NOMO-1 treated with DMSO at 0.1 percent for 48 hours (cell line): ENCODE data around the gene ATP13A3.
"Not testable (repeated sequence)": the region's sequence is repeated elsewhere in the genome, so short reads cannot be mapped to it uniquely, and the experiment has no call there.

ENCODE experiments used
- DNase-seq: peaks from one replicate; lab custom pipeline; 2025; ENCODE audit not compliant: unreplicated experiment; lab: John Stamatoyannopoulos, UW

The ATP13A3 gene

DNA sequence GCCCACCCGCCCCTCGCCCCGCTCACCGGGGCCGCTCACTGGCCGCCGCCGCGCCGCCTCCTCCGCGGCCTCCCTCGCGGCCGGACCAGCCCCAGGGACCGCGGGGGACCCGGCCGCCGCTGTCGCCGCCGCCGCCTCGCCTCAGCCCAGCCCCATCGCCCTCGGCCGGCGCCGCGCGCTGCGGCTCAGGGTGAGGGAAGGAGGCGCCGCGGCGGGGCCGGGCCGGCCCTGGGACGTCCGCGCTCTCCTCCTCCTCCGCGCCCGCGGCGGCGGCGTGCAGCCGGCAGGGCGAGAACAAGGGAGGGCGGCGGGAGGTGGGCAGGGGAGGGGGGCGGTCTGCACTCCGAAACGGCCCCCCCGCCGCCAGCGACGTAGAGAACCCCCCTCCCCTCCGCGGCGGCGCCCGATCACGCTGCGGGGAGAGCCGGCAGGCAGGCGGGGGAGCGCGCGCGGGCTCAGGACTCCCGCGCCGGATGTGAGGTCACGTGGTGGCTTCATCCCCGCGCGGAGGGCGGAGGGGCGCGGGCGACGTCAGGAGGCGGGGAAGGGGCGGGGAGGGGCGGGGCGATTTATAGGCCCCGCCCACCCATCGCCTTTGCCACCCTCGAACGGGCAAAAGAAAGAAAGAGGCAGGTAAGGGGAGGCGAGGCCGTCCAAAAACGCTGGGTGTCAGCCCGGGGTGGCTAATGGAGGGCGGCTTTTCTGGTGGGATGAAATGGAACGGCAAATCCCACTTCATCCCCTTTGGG lies at the start of gene ATP13A3:
Gene ATP13A3, minus strand, starts transcription at position 463 of the 749 bp plus-strand sequence. CDS start 24,812 bp downstream, outside the sequence.
- DNase-seq, result peak; percentile 92

GRCh38 chr3:194535199-194535598 lies 48.4 kb upstream of the ATP13A3 start:
- not testable (repeated sequence) for DNase-seq

DNA sequence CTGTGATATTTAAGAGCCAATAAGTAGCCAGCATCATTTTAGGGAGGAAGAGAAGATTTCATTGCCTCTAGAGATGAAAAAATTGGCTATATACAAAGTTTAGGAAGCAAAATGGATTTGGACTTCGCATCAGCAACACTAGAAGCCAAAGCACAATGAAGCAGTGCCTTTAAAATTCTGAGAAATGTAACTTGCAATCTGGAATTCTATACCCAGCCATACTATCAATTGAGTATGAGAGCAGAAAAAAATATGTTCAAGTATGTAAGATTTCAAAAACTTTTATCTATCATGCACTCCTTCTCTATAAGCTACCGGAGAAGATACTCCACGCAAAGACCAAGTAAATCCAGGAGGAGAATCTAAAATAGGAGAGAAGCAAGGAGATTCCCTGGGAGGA lies 47.4 kb upstream of the ATP13A3 start:
- DNase-seq, result no peak

DNA sequence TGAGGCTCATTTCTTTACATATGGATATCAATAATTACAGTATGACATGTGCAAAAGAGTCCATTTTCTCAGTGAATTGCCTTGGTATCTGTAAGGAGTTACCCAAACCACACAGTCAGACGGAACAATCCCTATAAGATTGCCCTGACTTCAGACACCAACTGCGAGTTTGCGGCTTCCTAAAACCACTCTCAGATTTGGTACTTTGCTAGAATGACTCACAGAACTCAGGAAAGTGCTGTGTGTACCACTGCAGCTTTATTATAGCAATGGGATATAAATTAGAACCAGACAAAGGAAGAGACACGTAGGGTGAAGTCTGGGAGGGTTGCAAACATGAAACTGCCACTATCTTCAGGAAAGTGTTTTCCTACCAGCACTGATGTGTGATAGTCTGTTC lies 45.8 kb upstream of the ATP13A3 start:
- DNase-seq, result peak; percentile 44

DNA sequence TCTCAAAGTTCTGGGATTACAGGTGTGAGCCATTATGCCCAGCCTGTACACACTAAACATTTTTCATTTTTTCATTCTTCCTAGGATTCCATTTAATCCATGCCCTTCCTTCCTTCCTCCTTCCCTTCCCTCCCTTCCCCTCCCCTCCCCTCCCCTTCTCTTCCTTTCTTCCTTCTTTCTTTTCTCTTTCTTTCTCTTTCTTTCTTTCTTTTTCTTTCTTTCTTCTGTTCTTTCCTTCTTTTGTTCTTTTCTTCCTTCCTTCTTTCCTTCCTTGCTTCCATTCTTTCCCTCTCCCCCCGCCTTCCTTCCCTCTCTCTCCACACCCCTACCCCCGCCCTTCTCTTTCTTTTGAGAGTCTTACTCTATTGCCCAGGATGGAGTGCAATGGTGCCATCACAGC lies 40.9 kb upstream of the ATP13A3 start:
- no peak for DNase-seq

DNA sequence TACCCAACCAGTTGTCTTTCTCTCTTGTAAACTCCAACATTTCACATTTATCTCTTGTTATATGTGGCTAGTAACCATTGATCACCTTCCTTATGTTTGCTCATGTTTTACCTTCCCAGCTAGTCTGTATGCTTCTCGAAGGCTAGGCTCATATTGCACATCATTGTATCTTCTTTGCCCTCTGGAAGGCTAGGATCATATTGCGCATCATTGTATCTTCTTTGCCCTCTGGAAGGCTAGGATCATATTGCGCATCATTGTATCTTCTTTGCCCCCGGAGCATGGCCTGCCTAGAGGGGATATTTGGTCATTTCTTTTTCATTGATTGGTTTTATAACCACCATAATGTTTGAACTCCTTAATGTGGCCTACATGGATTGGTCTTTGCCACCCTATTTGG lies 39.4 kb upstream of the ATP13A3 start:
- DNase-seq, result no peak

DNA sequence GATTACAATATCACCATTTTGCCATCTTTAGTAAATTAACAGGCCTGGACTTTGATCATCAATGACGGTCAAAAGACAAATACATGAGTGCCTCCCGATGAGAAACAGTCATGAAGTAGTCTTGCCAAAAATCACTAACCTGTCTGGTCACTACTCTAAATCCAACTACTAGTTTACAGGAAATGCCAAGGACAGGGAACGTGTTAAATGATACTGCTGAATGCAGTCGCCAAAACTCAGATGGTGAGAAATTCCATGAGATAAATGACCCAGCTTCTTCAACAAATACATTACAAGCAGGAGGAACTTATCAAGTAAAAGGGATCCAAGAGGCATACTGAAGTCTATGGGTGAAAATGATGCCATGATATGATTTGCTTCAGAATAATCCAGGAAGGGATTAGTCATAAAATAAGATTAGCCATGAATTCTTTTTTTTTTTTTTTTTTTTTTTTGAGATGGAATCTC lies 35.8 kb upstream of the ATP13A3 start:
- no peak for DNase-seq

DNA sequence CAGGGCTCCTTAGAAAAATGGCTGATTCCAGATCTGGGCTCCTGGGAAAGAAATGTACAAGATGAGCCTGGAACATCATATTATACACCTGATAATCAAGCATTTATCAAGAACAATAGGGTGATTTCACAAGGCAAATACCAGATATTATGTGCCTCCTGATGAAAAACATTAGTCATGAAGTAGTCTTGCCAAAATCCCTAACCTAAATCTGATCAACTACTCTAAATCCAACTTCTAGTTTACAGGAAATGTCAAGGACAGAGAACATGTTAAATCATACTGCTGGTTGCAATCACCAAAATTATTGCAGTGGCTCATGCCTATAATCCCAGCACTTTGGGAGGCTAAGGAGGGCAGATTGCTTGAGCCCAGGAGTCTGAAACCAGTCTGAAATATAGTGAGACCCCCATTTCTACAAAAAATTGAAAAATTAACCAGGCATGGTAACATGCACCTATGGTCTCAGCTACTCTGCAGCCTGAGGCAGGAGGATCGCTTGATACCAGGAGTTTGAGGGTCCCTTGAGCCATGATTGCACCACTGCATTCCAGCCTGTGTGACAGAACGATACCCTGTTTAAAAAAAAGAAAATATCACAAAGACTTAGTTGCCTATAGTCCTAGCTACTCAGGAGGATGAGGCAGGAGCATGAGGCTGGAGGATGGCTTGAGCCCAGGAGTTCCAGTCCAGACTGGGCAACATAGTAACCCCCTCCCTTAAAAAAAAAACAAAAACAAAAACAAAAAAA lies 34.9 kb upstream of the ATP13A3 start:
- no peak for DNase-seq

- not testable (repeated sequence) for DNase-seq
Observed at GRCh38 chr3:194520682-194521162, 33.9 kb upstream of the ATP13A3 start.

GRCh38 chr3:194520201-194520600 lies 33.4 kb upstream of the ATP13A3 start:
- DNase-seq, result not testable (repeated sequence)

GRCh38 chr3:194518652-194519051 lies 31.9 kb upstream of the ATP13A3 start:
- DNase-seq, result no peak

GRCh38 chr3:194517333-194517732 lies 30.5 kb upstream of the ATP13A3 start:
- no peak for DNase-seq

DNA sequence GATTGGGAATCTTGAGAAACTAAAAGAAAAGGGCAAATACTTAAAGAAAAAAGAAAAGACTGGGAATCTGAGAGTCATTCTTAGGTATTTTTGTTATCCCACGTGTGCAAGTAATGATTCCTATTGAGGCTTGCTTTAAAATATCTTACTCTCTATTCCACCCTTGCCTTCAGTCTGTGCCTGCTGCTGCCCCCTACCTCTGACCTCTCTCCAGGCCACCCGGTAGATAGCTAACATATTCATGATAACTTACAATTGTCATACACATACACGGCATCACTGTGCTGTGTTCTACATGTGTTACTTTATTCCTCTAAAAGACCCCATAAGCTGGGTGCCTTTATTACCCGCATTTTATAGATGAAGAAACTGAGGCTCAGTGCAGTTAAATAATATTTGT lies 27.8 kb upstream of the ATP13A3 start:
- no peak for DNase-seq

DNA sequence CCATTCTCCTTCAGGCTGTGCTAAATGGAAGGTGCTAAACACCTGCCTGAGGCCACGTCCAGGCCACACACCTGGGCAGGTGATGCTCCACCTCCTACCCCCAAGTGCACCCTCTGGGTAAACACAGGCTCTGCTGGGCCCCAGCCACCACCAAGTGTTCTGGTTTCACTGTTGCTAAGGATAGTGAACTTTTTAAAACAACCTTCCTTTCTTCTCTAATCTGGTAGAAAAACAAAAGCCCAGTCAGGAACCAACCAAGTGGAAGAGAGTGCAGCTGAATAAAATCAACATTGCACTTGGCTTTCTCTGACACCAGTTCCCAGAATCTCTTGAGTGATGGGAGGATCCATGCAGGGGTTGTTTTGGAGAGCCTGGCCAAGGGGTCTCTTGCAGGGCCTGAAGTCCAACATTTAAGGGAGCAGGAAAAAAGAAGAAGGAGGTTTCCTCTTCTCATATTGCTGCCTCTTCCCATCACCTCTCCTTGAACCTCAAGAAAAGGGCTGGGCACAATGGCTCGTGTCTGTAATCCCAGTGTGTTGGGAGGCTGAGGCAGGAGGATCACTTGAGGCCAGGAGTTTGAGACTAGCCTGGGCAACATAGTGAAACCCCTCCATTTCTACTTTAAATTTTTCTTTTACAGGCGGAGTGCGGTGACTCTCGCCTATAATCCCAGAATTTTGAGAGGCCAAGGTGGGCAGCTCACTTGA lies 26.2 kb upstream of the ATP13A3 start:
- no peak for DNase-seq

DNA sequence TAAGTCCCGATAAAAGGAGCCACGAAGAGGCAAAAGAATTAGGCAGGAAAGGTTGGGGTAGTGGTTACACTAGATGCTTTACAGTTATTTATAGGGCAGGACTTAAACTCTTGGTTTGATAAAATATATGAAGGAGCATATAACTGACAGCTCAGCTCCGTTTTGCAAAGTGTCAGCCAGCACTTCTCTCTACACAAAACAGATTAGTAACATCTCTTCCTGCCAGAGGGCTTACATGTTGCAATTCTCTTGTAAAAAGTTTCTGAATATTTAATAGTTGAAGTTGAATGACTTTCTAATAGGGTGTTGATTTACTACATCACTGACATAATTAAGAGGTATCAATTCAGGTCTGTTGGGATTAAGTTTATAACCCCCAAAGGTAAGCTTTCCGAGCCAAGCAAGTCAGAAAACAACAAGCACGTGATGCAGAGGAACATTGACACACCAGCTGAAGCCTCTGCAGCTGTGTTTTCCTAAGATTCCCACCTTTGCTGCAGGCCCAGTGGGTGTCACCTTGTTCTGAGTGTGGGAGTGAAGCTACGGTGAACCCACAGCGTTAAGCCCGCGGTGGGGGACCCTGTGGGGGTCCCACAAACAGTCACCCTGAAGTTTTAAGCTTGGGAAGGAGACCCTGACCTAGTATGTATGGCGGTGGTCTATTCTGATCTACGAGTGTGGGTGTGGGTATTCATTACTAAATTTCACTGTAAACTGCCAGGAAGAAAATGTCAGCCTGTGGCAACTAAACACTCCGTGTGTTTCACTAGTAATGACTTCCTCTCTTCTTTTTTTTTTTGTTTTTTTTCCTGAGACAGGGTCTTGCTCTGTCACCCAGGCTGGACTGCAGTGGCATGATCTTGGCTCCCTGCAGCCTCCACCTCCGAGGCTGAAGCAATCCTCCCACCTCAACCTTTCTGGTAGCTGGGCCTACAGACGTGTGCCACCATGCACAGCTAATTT lies 22.0 kb upstream of the ATP13A3 start:
- peak; percentile 81 for DNase-seq

DNA sequence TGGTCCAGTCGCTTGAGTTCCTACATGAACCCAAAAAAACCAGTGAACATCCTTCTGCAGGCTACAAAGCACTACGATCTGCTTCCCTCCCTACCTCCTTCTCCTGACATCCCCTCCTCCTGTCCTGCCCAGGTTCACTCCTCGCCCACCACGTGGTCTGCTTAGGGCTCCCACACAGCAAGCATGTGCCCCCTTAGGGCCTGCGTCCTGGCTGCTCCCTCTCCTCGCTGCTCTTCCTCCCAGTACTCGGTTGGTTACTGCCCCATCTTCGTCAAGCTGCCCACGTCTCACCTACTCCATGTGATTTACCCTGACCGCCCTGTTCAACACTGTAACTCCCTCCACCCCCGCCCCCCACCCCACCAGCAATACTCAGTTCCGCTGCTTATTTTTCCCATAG lies 20.8 kb upstream of the ATP13A3 start:
- DNase-seq, result no peak

- no peak for DNase-seq
Observed at GRCh38 chr3:194505791-194506415, 19.1 kb upstream of the ATP13A3 start.

GRCh38 chr3:194504861-194505260 lies 18.1 kb upstream of the ATP13A3 start:
- no peak for DNase-seq

DNA sequence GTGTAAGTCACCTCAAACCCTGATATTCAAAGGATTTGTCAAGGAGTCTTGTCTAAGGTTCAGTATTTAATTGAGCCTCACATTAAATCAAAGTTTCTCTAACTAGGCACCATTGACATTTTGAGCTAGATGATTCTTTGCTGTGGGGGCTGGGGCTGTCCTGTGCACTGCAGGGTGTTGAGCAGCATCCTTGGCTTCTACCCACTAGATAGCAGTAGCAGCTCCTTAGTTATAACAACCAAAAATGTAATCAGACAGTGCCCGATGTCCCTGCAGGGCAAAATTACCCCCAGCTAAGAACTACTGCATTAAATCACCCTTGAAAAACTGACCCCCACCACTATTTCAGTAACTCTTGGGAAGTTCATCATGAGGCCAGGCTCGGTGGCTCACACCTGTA lies 17.3 kb upstream of the ATP13A3 start:
- no peak for DNase-seq

- DNase-seq, result no peak
Observed at GRCh38 chr3:194503081-194503531, 16.3 kb upstream of the ATP13A3 start.
